Activated T-cell treated with anti-CD3 and anti-CD28 coated beads for 24 hours (primary cell): ENCODE data around the gene AMIGO3.
"Not testable (repeated sequence)": the region's sequence is repeated elsewhere in the genome, so short reads cannot be mapped to it uniquely, and the experiment has no call there.

Experiments
- DNase-seq: peaks from one replicate; pipeline ENCODE4 v3.0.0-alpha.2; 2020; ENCODE audit warnings: low read depth

The AMIGO3 gene, protein sequence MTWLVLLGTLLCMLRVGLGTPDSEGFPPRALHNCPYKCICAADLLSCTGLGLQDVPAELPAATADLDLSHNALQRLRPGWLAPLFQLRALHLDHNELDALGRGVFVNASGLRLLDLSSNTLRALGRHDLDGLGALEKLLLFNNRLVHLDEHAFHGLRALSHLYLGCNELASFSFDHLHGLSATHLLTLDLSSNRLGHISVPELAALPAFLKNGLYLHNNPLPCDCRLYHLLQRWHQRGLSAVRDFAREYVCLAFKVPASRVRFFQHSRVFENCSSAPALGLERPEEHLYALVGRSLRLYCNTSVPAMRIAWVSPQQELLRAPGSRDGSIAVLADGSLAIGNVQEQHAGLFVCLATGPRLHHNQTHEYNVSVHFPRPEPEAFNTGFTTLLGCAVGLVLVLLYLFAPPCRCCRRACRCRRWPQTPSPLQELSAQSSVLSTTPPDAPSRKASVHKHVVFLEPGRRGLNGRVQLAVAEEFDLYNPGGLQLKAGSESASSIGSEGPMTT

DNA sequence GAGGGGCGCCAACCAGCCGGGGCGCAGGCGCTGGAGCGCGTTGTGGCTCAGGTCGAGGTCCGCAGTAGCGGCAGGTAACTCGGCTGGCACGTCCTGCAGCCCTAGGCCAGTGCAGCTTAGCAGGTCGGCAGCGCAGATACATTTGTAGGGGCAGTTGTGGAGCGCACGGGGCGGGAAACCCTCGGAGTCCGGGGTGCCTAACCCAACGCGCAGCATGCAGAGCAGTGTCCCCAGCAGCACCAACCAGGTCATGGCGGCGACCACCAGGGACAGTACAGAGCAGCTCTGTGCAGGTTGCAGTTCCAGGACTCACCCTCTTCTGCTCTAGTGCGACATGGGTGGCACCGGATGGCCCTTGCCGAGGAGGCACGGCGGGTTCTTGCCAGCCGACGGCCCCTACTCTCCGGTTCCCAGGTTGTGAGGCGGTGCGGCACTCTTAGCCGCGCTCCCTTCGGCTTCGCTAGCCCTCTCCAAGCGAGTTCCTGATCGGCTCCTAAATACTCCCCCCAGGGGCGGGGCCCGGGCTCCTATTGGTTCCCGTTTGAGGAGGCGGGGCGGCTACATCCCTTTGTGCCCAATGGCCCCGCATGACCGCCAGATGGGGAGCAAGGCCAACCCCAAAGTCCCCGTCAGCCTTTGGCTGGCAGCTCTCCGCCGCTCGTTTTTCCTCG is at the start of gene AMIGO3:
AMIGO3 (minus strand) TSS at position 471 of the 671 bp plus-strand sequence; CDS start at position 252, 219 bp downstream.
- DNase-seq: peak; percentile 87

DNA sequence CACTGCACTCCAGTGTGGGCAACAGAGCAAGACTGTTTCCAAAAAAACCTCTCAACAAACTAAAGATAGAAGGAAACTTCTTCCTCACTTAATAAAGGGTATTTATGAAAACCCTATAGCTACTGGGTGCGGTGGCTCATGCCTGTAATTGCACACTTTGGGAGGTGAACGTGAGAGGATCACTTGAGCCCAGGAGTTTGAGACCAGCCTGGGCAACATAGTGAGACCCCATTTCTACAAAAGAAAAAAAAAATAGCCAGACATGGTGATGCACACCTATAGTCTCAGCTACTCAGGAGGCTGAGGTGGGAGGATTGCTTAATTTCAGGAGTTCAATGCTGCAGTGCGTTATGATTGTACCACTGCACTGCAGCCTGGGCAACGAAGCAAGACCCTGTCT is 44.5 kb upstream of the AMIGO3 start:
- no peak for DNase-seq

DNA sequence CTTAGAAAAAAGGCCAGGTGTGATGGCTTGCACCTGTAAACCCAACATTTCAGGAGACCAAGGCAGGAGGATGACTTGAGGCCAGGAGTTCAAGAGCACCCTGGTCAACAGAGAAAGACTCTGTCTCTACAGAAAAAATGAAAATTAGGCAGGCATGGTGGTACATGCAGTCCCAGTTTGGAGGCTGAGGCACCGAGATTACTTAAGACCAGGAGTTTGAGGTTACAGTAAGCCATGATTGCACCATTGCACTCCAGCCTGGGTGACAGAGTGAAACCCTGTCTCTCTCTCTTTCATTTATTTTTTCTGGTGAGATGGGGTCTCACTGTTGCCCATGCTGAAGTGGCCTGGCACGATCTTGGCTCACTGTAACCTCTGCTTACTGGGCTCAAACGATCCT is 42.2 kb upstream of the AMIGO3 start:
- DNase-seq: no peak

DNA sequence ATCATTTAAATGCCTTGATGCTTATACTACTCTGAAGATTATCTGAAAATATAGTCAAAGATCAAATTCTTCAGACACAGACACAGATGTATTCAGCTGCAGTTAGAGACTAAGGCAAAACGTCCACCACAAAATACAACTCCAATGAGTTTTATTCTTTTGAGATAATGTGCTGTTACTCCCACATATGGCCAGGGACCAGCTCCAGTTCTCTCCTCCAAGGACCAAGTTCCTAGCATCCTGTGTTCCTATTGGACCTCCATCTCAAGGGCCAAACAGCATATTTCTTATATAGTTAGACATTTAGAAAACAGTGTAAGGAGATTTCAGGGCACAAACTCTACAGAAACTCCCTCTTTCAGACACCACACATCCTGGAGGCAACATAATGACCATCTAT is 39.7 kb upstream of the AMIGO3 start:
- DNase-seq: no peak

- no peak for DNase-seq
These were observed 37.7 kb upstream of the AMIGO3 start for GRCh38 chr3:49757197-49757596.

DNA sequence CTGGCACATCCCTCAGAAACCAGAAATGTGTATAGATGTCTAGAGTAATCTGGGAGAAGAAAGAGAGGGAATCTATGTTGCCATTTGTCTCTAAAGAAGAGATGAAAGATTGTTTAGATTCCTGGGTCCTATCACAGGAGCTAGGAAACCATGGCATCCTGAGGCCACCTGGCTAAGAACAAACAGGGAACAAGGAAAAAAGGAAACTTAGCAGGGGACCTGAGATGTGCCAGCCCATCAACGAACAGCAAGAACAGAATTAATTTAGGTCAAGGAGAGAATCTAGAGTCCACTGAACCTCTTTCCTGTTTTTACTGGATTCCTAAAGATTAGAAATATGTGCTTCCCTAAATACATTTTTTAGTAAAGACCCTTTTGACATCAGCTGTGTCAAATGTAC is 36.6 kb upstream of the AMIGO3 start:
- DNase-seq: no peak

DNA sequence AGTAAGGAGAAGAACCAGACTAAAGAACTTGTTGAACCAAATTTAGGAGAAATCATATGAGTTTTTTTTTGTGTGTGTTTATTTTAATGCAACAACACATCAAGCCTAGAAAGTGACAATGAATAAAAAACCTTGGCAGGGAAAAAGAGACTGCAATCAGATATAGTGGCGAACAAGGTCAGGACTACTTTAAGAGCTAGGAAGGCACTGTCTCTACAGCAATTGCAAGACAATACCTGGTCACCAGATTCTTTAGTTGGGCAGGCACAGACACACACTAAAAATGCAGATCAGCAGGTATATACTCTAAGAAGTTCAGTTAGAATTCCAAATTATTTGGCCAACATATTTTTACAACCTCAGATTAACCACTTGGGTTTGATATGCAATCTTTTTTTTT is 35.1 kb upstream of the AMIGO3 start:
- DNase-seq: no peak

- no peak for DNase-seq
These were observed 32.0 kb upstream of the AMIGO3 start for GRCh38 chr3:49751501-49751900.

DNA sequence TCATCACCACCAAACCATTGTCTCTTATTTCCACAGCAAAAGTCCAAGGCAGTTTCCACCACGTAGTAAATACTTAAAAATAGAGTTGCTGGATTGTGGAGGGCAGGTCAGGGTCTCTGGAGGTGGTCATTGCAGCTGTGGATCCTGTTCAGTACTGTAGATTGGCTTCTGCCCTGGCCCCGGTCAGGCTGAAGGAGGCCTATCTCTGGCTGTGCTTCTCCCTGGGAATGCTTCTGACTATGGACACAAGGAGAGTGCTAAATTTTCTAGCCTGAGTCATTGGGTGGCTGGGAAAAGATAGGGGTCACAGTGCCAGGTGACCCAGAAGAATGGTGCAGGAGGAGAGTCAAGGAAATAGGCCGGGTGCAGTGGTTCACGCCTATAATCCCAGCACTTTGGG is 30.6 kb upstream of the AMIGO3 start:
- no peak for DNase-seq

GRCh38 chr3:49748874-49749273 is 29.4 kb upstream of the AMIGO3 start:
- DNase-seq: not testable (repeated sequence)

- no peak for DNase-seq
These were observed 28.5 kb upstream of the AMIGO3 start for GRCh38 chr3:49747792-49748480.

DNA sequence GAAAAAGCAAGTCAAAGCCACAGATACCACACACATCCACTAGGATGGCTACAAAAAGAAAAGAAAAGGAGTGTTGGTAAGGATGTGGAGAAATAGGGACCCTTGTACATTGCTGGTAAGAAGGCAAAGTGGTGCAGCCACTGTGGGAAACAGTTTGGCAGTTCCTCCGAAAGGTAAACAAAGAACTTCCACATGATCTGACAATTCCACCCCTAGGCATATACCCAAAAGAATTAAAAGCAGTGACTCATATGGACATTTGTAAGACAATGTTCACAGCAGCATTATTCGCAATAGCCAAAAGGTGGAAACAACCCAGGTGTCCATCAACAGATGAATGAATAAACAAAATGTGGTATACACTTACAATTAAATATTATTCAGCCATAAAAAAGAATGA is 26.5 kb upstream of the AMIGO3 start:
- DNase-seq: no peak

GRCh38 chr3:49740427-49740826 is 20.9 kb upstream of the AMIGO3 start:
- DNase-seq: no peak

GRCh38 chr3:49738067-49738713 is 18.7 kb upstream of the AMIGO3 start:
- no peak for DNase-seq

DNA sequence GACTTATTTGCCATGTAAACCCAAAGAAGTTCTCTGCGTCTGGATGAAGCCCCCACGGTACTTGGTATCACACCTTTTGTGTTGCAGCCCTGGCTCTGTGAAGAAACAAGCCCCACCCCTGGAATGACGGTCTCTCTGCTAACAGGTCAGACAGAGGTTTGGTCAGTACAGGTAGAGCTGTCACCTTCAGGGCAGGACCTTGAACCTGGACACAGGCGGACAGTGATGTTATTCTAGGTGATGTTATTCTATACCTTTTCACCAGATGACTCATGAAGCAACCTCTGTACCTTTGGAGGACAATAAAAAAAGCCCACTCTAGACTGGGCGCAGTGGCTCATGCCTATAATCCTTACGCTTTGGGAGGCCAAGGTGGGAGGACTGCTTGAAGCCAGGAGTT is 15.3 kb upstream of the AMIGO3 start:
- no peak for DNase-seq

GRCh38 chr3:49733551-49733950 is 14.1 kb upstream of the AMIGO3 start:
- no peak for DNase-seq

GRCh38 chr3:49732597-49732996 is 13.1 kb upstream of the AMIGO3 start:
- no peak for DNase-seq

- no peak for DNase-seq
These were observed 10.6 kb upstream of the AMIGO3 start for GRCh38 chr3:49729966-49730609.

GRCh38 chr3:49727924-49728361 is 8.5 kb upstream of the AMIGO3 start:
- no peak for DNase-seq

DNA sequence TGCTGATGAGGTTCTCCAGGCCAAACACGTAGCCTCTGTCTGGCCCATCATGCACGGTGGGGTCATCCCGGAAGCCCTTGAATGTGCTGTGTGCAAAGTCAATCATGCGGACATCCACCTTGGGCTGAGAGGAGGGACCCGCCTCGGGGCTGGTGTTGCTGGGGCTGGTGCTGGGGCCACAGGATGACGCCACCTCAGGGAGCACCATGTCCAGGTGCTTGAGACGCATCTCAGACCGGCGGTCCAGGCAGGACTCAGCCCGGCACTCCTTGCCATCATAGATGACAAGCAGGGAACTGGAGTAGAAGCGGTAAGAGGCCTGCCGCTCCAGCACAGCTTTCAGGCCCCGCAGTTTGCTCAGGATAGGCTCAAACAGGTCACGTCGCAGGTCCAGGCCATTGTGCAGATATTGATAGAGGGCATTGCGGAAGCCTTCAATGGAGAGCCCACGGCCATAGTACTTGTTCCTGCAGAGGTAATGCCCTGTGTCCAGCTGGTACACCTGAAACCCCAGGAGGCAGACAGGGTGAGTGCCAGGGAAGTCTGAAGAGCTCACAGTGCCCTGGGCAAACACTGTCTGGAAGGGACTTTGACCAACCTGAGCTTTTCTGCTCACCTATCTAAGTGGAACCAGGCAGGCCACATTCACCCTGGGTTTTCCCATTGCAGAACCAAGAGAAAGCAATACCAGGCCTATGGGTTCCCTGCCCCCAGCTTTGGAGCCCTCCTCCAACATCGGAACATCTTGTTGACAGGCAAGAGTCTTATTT is 7.9 kb upstream of the AMIGO3 start:
- no peak for DNase-seq
